Esophagus squamous epithelium (tissue), 5 donors: ENCODE results near the gene MBTD1. TPM values are rescaled to one million over a fixed set of nuclear protein-coding genes. Genes with fewer than 3 reads are reported as not detected.
"Not testable (repeated sequence)": the region's sequence is repeated elsewhere in the genome, so short reads cannot be mapped to it uniquely, and the experiment has no call there.

ENCODE experiments used
- DNase-seq: peaks from one replicate; lab custom pipeline; 2025; lab: John Stamatoyannopoulos, UW
- H3K27ac ChIP-seq, 4 donors: fragments of 200-600 bp; sonication (generic); one replicate each; pipeline ENCODE4 v1.5.1; 2016 to 2019; ENCODE audit warnings: mild to moderate bottlenecking in 1 of 4
- H3K27me3 ChIP-seq, 4 donors: fragments of 200-600 bp; sonication (generic); 1 replicate in 3 of 4; 2 replicates in 1 of 4; pipeline versions ENCODE4 v1.5.1 to v1.6.0; 2017 to 2021; ENCODE audit warnings: antibody characterized with exemption in 1 of 4
- H3K36me3 ChIP-seq, 3 donors: fragments of 200-600 bp; sonication (generic); one replicate each; pipeline ENCODE4 v1.5.1; 2016 to 2019
- H3K4me1 ChIP-seq, 3 donors: fragments of 200-600 bp; sonication (generic); one replicate each; pipeline ENCODE4 v1.5.1; 2017 to 2019
- H3K4me3 ChIP-seq, 4 donors: fragments of 200-600 bp; sonication (generic); 1 replicate in 3 of 4; 2 replicates in 1 of 4; pipeline ENCODE4 v1.5.1; 2016 to 2019; ENCODE audit warnings: mild to moderate bottlenecking in 2 of 4, moderate library complexity in 1 of 4
- H3K9me3 ChIP-seq, 3 donors: fragments of 200-600 bp; sonication (generic); one replicate each; pipeline ENCODE4 v1.5.1; 2016 to 2019
- CTCF ChIP-seq, 6 experiments: fragments of 450-650 bp in 4 of 6; fragments of 200-600 bp in 2 of 6; sonication (generic) in 2 of 6; IDR thresholded peaks; one replicate each; pipeline ENCODE4 v1.5.1; 2016 to 2019; ENCODE audit warnings: antibody characterized with exemption in 6 of 6, mild to moderate bottlenecking in 4 of 6, moderate library complexity in 4 of 6
- POLR2A ChIP-seq, 4 donors: fragments of 450-650 bp; IDR thresholded peaks; one replicate each; pipeline ENCODE4 v1.6.1; 2017; ENCODE audit warnings: antibody characterized with exemption in 4 of 4, mild to moderate bottlenecking in 4 of 4, moderate library complexity in 3 of 4
- WGBS, 2 donors: methylation state at CpG; one replicate each; pipeline ENCODE4 v1.1.5; 2018; 5-methylcytosine and 5-hydroxymethylcytosine counted together
- intact Hi-C: fragments of 100-400 bp; cut with DNase I; formaldehyde crosslinking; loops from one replicate; pipeline ENCODE4 v1.15.0; 2022
- total RNA-seq, 4 donors: library from RNA; depleted of rRNA; stranded (reverse); fragments of >200 nt; gene quantifications; one replicate each; pipeline ENCODE4 v1.1.0, GENCODE V29; 2016
- donor health status: DM: yes; HTN: yes; CAD: no.

MBTD1 gene
- total RNA-seq, 4 donors from 2014 or later, result 6.1 to 21.4 (median 9.4) TPM

- intact Hi-C loops, result no loop called here
- TF ChIP-seq POLR2A (IDR thresholded peaks at IDR 0.05) (no peak), CTCF (IDR thresholded peaks at IDR 0.05) (no peak)
- H3K4me3 ChIP-seq, result no peak overlapping the region
- H3K27ac ChIP-seq, result no peak overlapping the region
- no peaks in the 10 kb centered on the region for H3K4me1 ChIP-seq
- H3K9me3 ChIP-seq, result no peaks in the 10 kb centered on the region
- peaks cover 1 to 100% (median 21%) of the 10 kb centered on the region in 3 donors for H3K36me3 ChIP-seq
- WGBS, 2 donors, result 91 to 97% methylated on average over 8 of the region's 8 CpGs
- no peak for DNase-seq
- H3K27me3 ChIP-seq, result no peaks in the 10 kb centered on the region
These were observed 74.0 kb downstream of the MBTD1 start for GRCh38 chr17:51185763-51186332.

- H3K27ac ChIP-seq, result no peak overlapping the region
- intact Hi-C loops, result no loop called here
- H3K36me3 ChIP-seq, result peaks cover 0 to 90% (median 17%) of the 10 kb centered on the region in 3 donors
- H3K4me1 ChIP-seq, result no peaks in the 10 kb centered on the region
- no peaks in the 10 kb centered on the region for H3K27me3 ChIP-seq
- DNase-seq, result no peak
- 80 to 88% methylated on average over 1 of the region's 1 CpG for WGBS, 2 donors
- no peaks in the 10 kb centered on the region for H3K9me3 ChIP-seq
- no peak overlapping the region for H3K4me3 ChIP-seq
- TF ChIP-seq CTCF (IDR thresholded peaks at IDR 0.05) (no peak), POLR2A (IDR thresholded peaks at IDR 0.05) (no peak)
These were observed 75.7 kb downstream of the MBTD1 start for GRCh38 chr17:51184124-51184523.

- TF ChIP-seq POLR2A (IDR thresholded peaks at IDR 0.05), result no peak
- Histone ChIP-seq H3K9me3 (no peaks in the 10 kb centered on the region), H3K27ac (no peak overlapping the region), H3K36me3 (peaks cover 0 to 82% (median 7%) of the 10 kb centered on the region in 3 donors), H3K4me3 (no peak overlapping the region), H3K27me3 (no peaks in the 10 kb centered on the region), H3K4me1 (no peaks in the 10 kb centered on the region)
- WGBS, 2 donors, result 72 to 74% methylated on average over 5 of the region's 5 CpGs
- DNase-seq, result no peak
- intact Hi-C loops, result no loop called here
These were observed 79.4 kb downstream of the MBTD1 start for GRCh38 chr17:51180486-51180885.

- WGBS, 2 donors, result 77 to 80% methylated on average over 6 to 9 of the region's 9 CpGs
- H3K9me3 ChIP-seq, intact Hi-C loops, H3K27ac ChIP-seq, H3K4me3 ChIP-seq, DNase-seq, H3K27me3 ChIP-seq: not testable (repeated sequence)
- H3K4me1 ChIP-seq, result peaks cover 0 to 20% (median 7%) of the 10 kb centered on the region in 3 donors
- peaks cover 7 to 87% (median 30%) of the 10 kb centered on the region in 3 donors for H3K36me3 ChIP-seq
These were observed 87.8 kb downstream of the MBTD1 start for GRCh38 chr17:51172030-51172429.

GRCh38 chr17:51170736-51171135, 89.1 kb downstream of the MBTD1 start:
- intact Hi-C loops, result no loop called here
- TF ChIP-seq POLR2A (IDR thresholded peaks at IDR 0.05) (no peak), CTCF (IDR thresholded peaks at IDR 0.05) (no peak)
- 82 to 86% methylated on average over 2 of the region's 2 CpGs for WGBS, 2 donors
- no peak overlapping the region for H3K27ac ChIP-seq
- no peak overlapping the region for H3K4me3 ChIP-seq
- no peaks in the 10 kb centered on the region for H3K27me3 ChIP-seq
- H3K4me1 ChIP-seq, result peaks cover under 1 to 23% (median 7%) of the 10 kb centered on the region in 3 donors
- H3K9me3 ChIP-seq, result no peaks in the 10 kb centered on the region
- H3K36me3 ChIP-seq, result peaks cover 7 to 77% (median 30%) of the 10 kb centered on the region in 3 donors
- no peak for DNase-seq

GRCh38 chr17:51169340-51169739, 90.5 kb downstream of the MBTD1 start:
- no peak overlapping the region for H3K27ac ChIP-seq
- H3K27me3 ChIP-seq, result no peaks in the 10 kb centered on the region
- peaks cover 7 to 65% (median 30%) of the 10 kb centered on the region in 3 donors for H3K36me3 ChIP-seq
- no peak for DNase-seq
- intact Hi-C loops, result no loop called here
- TF ChIP-seq CTCF (IDR thresholded peaks at IDR 0.05) (no peak), POLR2A (IDR thresholded peaks at IDR 0.05) (no peak)
- H3K4me1 ChIP-seq, result peaks cover 7 to 31% (median 12%) of the 10 kb centered on the region in 3 donors
- H3K9me3 ChIP-seq, result no peaks in the 10 kb centered on the region
- H3K4me3 ChIP-seq, result no peak overlapping the region
- 75 to 90% methylated on average over 1 of the region's 1 CpG for WGBS, 2 donors
